Hematopoietic multipotent progenitor cell treated with erythropoietin and hydrocortisone succinate and interleukin-3 and kit ligand, for 4 days (in vitro differentiated cells): ENCODE data around the gene CNTN3.
A peak's percentile ranks its signal among the peaks of the same experiment; 100 is the strongest.

Experiments used
- DNase-seq: peaks from one replicate; pipeline ENCODE4 v3.0.0-alpha.2; 2015

Gene CNTN3

DNA sequence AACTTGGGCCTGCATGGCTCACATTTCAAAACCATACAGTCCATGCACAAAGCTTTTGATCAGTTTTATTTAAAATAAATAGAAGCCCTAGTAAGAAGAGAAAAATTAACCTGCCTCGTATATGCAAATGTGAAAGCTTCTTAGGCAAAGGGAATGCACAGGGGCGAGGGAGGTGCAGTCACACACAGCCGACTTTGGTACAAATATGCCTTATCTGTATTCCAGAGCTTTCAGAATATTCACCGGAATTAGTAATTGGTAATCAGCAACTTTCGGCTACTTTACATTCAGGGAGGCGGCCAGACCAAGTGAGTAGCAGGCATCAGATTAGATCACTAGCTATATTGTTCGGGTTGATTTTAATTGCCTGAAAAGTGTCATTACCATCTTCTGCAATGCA lies 7.5 kb downstream of the CNTN3 start:
- no peak for DNase-seq

- no peak for DNase-seq
Observed at GRCh38 chr3:74605437-74605836, 9.0 kb downstream of the CNTN3 start.

GRCh38 chr3:74603292-74603691 lies 11.2 kb downstream of the CNTN3 start:
- no peak for DNase-seq

DNA sequence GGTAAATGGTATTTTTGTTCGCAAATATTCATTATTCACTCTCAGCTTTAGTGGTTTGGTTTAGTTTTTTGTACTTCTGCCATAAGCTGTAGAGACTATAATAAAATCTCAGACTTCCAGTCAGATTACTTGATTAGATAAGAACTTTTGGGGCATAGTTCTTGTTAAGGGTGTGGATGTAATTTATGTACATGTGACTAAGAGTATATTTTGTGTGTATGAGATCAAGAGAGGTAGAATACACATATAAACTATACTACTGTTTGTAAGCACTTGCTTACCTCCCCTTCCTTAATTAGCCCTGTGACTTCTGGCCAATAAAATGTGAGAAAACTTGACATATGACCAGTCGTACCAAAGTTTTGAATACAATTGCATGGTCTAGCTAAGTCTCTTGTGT lies 12.0 kb downstream of the CNTN3 start:
- DNase-seq = no peak

DNA sequence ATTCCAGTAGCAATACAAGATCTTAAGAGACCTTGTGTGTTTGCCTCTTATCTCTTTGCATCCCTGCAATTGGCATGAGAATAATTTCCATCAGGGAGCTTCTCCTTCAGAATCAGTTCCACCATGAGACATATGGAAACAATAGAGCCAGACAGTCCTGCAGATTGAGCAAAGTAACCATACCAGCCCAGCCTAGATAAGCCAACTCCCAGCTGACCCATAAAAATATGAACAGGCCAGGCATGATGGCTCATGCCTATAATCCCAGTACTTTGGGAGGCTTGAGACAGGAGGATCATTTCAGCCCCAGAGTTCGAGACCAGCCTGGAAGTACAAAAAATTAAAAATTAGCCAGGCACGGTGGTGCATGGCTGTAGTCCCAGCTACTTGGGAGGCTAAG lies 12.7 kb downstream of the CNTN3 start:
- no peak for DNase-seq

- no peak for DNase-seq
Observed at GRCh38 chr3:74599564-74599963, 14.9 kb downstream of the CNTN3 start.

DNA sequence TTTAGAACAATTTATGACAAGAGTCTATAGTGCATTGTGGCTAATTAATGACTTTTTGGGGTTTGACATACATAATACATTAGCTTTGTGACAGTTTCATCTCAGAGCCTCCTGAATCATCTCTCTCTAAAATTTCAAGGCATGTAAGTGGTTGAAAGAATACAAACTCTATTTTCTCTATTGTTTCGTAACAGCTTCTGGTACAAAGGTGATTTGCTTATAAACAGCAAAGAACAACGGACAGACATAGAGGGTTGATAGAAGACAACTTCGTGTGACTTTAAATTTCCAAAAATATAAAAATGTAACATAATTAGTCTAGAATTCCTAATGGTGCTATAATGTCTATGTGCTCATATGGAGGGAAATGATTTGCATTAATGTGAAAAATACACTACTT lies 21.3 kb downstream of the CNTN3 start:
- DNase-seq = no peak

- DNase-seq = peak; percentile 17
Observed at GRCh38 chr3:74592359-74592758, 22.1 kb downstream of the CNTN3 start.

GRCh38 chr3:74591946-74592345 lies 22.5 kb downstream of the CNTN3 start:
- no peak for DNase-seq

GRCh38 chr3:74591342-74591741 lies 23.1 kb downstream of the CNTN3 start:
- DNase-seq = no peak

DNA sequence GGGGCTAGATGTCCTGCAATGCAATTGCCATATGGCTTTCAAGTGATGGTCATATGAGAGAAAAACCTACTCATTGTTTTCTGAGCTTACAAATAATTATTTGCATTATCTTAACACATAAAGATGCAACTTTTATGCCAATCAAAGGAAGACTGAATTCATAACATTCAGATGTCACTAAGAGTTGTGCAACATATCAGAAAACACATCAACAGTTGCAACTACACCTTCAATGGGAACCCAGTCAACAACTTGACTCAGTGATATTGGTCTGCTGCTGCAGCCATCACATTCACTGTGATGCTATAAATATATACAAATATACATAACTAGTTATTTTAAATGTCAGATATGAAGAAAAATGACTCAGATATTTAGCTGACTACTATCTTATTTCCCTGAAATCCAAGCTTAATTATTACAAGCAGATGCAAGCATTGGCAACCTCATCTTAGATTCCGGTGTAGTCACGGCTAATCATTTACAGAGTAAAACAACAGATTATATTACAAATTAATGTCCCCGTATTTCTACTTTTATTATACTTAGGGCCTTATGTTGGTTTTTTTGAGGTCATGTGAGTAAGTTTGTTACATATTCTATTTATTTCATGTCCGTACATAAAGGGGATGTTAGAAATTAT lies 23.7 kb downstream of the CNTN3 start:
- DNase-seq = no peak

DNA sequence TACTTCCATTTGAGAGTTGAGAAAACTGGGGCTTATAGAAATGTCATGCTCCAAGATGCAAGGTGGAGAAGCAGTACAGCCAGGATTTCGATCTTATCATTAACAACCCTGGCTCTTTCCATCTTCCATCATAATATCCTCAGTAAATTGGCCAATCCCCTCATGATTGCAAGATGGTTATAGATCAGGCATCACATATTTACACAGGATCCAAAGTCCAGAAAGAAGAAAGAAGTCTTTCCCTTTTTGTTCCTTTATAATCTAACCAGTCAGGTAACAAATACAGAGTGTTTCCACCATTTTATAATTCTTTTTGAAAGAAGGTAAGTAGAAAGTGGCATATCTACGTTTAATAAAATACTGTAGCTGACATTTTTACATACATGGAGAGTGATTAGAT lies 29.7 kb downstream of the CNTN3 start:
- DNase-seq = no peak

DNA sequence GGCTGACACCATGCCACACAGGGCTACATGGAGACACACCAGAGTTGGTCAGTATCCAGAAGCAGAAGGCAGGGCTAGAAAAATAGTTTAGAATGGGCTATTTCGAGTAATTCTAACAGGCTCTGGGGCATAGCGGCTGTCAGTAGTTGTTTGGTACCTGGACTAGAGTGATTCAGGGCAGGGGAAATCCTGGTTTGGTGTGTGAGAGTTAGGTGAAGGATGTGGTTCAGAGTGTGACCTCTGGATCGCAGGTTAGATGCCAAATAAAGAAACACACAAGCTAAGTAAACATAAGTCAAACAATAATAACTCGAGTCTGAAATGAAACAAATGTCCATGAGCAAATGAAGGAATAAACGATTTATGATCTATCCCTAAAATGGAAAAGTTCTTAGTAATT lies 31.5 kb downstream of the CNTN3 start:
- DNase-seq = no peak

- DNase-seq = no peak
Observed at GRCh38 chr3:74575857-74576256, 38.6 kb downstream of the CNTN3 start.

DNA sequence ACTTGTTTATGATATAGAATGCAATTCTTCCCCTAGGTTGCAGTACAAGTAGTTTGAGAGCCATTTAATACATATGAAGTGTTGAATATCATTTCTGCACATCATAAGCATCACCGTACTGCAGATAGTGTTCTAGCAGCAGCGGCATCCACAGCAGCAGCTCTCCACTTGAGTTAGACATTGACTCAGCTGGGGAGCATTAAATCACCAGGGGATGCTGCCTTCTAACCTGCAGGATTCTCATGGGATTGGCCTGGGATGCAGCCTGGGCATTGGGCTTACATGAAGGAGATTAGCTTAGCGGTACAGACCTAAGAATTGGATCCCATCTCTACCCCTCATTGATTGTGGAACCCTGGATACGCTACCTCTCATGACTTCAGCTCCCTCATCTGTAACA lies 43.3 kb downstream of the CNTN3 start:
- DNase-seq = no peak
